HepG2 (cell line): ENCODE results near the gene ZNF285. TPM values are rescaled to one million over a fixed set of nuclear protein-coding genes. Genes with fewer than 3 reads are reported as not detected.

Source experiments
- BORCS8-MEF2B ChIP-seq: sonication (generic); formaldehyde crosslinking; IDR thresholded peaks from 2 replicates; pipeline ENCODE4 v1.8.0; 2022; ENCODE audit warnings: mild to moderate bottlenecking, missing genetic modification reagents
- ELF1 ChIP-seq: sonication (generic); formaldehyde crosslinking; IDR thresholded peaks from 2 replicates; pipeline ENCODE4 v1.4.0; 2020; ENCODE audit warnings: missing genetic modification reagents
- JUN ChIP-seq: sonication (generic); formaldehyde crosslinking; IDR thresholded peaks from 2 replicates; pipeline ENCODE4 v1.4.0; 2020; ENCODE audit warnings: mild to moderate bottlenecking, missing genetic modification reagents
- JUNB ChIP-seq: sonication (generic); formaldehyde crosslinking; IDR thresholded peaks from 2 replicates; pipeline ENCODE4 v1.8.0; 2022; ENCODE audit warnings: missing genetic modification reagents, mild to moderate bottlenecking, borderline replicate concordance
- LCORL ChIP-seq, 2 experiments: fragments of 450-650 bp in 1 of 2; sonication (generic) in 1 of 2; formaldehyde crosslinking in 1 of 2; IDR thresholded peaks; 2 replicates each; pipeline versions ENCODE4 v1.5.0 to v1.6.1; 2017 to 2020; ENCODE audit warnings: antibody characterized with exemption in 1 of 2, missing genetic modification reagents in 1 of 2
- MBD4 ChIP-seq: IDR thresholded peaks from 2 replicates; pipeline ENCODE4 v1.6.1; 2012; ENCODE audit warnings: low read length, inconsistent platforms, borderline replicate concordance
- MYC ChIP-seq: sonication (generic); formaldehyde crosslinking; IDR thresholded peaks from 2 replicates; pipeline ENCODE4 v1.9.0; 2021; ENCODE audit warnings: missing genetic modification reagents, borderline replicate concordance
- PAWR ChIP-seq: sonication (generic); formaldehyde crosslinking; IDR thresholded peaks from 2 replicates; pipeline ENCODE4 v1.4.0; 2020; ENCODE audit warnings: missing genetic modification reagents, mild to moderate bottlenecking, borderline replicate concordance
- POLR2AphosphoS5 ChIP-seq: IDR thresholded peaks from 2 replicates; pipeline ENCODE4 v1.6.1; 2012; ENCODE audit warnings: low read depth, low read length
- PRMT3 ChIP-seq: sonication (generic); formaldehyde crosslinking; IDR thresholded peaks from 2 replicates; pipeline ENCODE4 v1.8.1; 2022; ENCODE audit warnings: low read depth, mild to moderate bottlenecking, moderate library complexity, missing genetic modification reagents, borderline replicate concordance
- TRIM24 ChIP-seq: sonication (generic); formaldehyde crosslinking; IDR thresholded peaks from 2 replicates; pipeline ENCODE4 v1.8.0; 2022; ENCODE audit warnings: mild to moderate bottlenecking, missing genetic modification reagents
- YEATS2 ChIP-seq: sonication (generic); formaldehyde crosslinking; IDR thresholded peaks from 2 replicates; pipeline ENCODE4 v1.4.0; 2020; ENCODE audit warnings: missing genetic modification reagents, borderline replicate concordance
- ZFP36L1 ChIP-seq: sonication (generic); formaldehyde crosslinking; IDR thresholded peaks from 2 replicates; pipeline ENCODE4 v1.8.0; 2022; ENCODE audit warnings: mild to moderate bottlenecking, missing genetic modification reagents, moderate library complexity
- ZNF383 ChIP-seq: sonication (generic); formaldehyde crosslinking; IDR thresholded peaks from 2 replicates; pipeline ENCODE4 v1.4.0; 2020; ENCODE audit warnings: missing genetic modification reagents, mild to moderate bottlenecking, borderline replicate concordance
- ZNF546 ChIP-seq: sonication (generic); formaldehyde crosslinking; conservative IDR thresholded peaks from 2 replicates; pipeline ENCODE4 v1.8.1; 2023; ENCODE audit warnings: mild to moderate bottlenecking, missing genetic modification reagents
- ZNF547 ChIP-seq: sonication (generic); formaldehyde crosslinking; IDR thresholded peaks from 2 replicates; pipeline ENCODE4 v1.5.1; 2020; ENCODE audit warnings: mild to moderate bottlenecking, missing genetic modification reagents
- ZNF549 ChIP-seq: sonication (generic); formaldehyde crosslinking; IDR thresholded peaks from 2 replicates; pipeline ENCODE4 v1.5.0; 2020; ENCODE audit warnings: missing genetic modification reagents
- ZNF558 ChIP-seq: sonication (generic); formaldehyde crosslinking; IDR thresholded peaks from 2 replicates; pipeline ENCODE4 v1.9.0; 2022; ENCODE audit warnings: mild to moderate bottlenecking, missing genetic modification reagents, borderline replicate concordance
- ZSCAN22 ChIP-seq: sonication (generic); formaldehyde crosslinking; IDR thresholded peaks from 2 replicates; pipeline ENCODE4 v1.4.0; 2020; ENCODE audit warnings: mild to moderate bottlenecking, missing genetic modification reagents
- ZZZ3 ChIP-seq: sonication (generic); formaldehyde crosslinking; IDR thresholded peaks from 2 replicates; pipeline ENCODE4 v1.4.0; 2020; ENCODE audit warnings: missing genetic modification reagents, mild to moderate bottlenecking, borderline replicate concordance
- polyA plus RNA-seq, 8 experiments: library from polyadenylated mRNA; depleted of rRNA in 3 of 8; stranded (reverse) in 7 of 8; unstranded in 1 of 8; fragments of >200 nt; fragmentation: Illumina TruSeq in 4 of 8; extraction: Trizol in 4 of 8; gene quantifications; 2 replicates each; pipeline versions ENCODE4 v1.2.1 to v1.2.3, GENCODE V29; 2011 to 2016; ENCODE audit warnings: low read depth in 4 of 8, missing spikeins in 1 of 8, mixed read lengths in 1 of 8; ENCODE audit not compliant: insufficient read depth in 1 of 8
- total RNA-seq, 5 experiments: library from RNA; depleted of rRNA; stranded (reverse); fragments of >200 nt; fragmentation: Illumina TruSeq; extraction: Trizol; gene quantifications; 2 replicates each; pipeline ENCODE4 v1.2.3, GENCODE V29; 2016; ENCODE audit warnings: low read depth in 1 of 5
- TF ChIP-seq, protein P1 (sequence below): sonication (generic); formaldehyde crosslinking; IDR thresholded peaks from 2 replicates; pipeline ENCODE4 v1.5.1; 2020; ENCODE audit warnings: mild to moderate bottlenecking, missing genetic modification reagents, borderline replicate concordance
- TF ChIP-seq, protein P2 (sequence below): IDR thresholded peaks from 2 replicates; pipeline ENCODE4 v1.6.1; 2016; ENCODE audit warnings: mild to moderate bottlenecking, missing biosample characterization, missing genetic modification reagents
- TF ChIP-seq, protein P3 (sequence below): conservative IDR thresholded peaks from 2 replicates; pipeline ENCODE4 v1.6.1; 2018; ENCODE audit warnings: missing genetic modification reagents
- TF ChIP-seq, protein P4 (sequence below): sonication (generic); formaldehyde crosslinking; IDR thresholded peaks from 2 replicates; pipeline ENCODE4 v1.4.0; 2020; ENCODE audit warnings: missing genetic modification reagents
- TF ChIP-seq, protein P5 (sequence below): sonication (generic); formaldehyde crosslinking; IDR thresholded peaks from 2 replicates; pipeline ENCODE4 v1.5.0; 2020; ENCODE audit warnings: mild to moderate bottlenecking, missing genetic modification reagents

The ZNF285 gene
- total and polyA plus RNA-seq, 2 of the 13 experiments (the other 11 are each of a cell fraction or from before 2014, with no cell fraction given), result 0.82 to 1.7 TPM

DNA sequence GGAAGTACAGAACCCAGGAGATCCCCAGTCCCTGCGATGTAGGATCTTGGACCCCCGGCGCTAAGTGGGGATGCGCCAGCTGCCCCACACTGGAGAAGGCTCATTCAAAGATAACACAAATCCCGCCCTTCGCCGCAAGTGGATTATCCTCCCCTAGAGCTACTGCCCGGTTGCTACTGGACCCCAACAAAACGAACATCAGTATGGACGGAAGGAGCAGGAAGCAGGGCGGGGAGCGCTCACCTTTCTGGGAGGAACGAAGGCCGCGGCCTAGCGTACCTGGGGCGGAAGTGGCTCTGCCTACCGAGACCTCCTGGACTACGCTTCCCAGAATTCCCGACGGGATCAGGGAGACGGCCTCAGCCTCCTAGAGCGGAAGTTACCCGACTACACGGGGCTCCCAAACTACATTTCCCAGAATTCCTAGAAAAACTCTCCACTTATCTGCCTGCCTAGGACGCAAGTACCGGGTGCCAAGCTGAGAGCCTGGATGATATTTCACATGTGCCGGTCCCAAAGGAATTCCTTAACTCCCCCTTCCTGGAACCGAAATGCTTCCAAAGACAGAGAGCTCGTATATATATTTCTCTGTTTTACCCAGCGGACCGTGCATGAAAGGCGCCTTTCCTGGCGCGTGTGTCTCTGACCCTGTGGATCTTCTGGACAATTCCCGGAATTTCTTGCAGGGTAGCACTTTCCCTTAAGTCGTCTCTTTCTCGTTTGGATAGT is 44.9 kb downstream of the ZNF285 start, which contains the start of gene ZNF112 (continued):
- TF ChIP-seq, protein P1, sequence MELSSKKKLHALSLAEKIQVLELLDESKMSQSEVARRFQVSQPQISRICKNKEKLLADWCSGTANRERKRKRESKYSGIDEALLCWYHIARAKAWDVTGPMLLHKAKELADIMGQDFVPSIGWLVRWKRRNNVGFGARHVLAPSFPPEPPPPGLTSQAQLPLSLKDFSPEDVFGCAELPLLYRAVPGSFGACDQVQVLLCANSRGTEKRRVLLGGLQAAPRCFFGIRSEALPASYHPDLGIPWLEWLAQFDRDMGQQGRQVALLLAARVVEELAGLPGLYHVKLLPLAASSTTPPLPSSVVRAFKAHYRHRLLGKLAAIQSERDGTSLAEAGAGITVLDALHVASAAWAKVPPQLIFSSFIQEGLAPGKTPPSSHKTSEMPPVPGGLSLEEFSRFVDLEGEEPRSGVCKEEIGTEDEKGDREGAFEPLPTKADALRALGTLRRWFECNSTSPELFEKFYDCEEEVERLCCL, result peak; percentile 63; the same call in 1 of the 2 replicates
- no peak for TF ChIP-seq PAWR (CRISPR knock-in tag)
- no peak for TF ChIP-seq TRIM24
- peak; percentile 78; the same call in 1 of the 2 replicates for TF ChIP-seq ZNF558 (CRISPR knock-in tag)
- TF ChIP-seq YEATS2 (CRISPR knock-in tag), result peak; percentile 82
- TF ChIP-seq POLR2AphosphoS5, result peak; percentile 72
- no peak for TF ChIP-seq PRMT3 (CRISPR knock-in tag)
- peak; percentile 40; the same call in 1 of the 2 replicates for TF ChIP-seq MYC (CRISPR knock-in tag)
- TF ChIP-seq, protein P2, sequence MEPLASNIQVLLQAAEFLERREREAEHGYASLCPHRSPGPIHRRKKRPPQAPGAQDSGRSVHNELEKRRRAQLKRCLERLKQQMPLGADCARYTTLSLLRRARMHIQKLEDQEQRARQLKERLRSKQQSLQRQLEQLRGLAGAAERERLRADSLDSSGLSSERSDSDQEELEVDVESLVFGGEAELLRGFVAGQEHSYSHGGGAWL (CRISPR knock-in tag), result no peak
- TF ChIP-seq BORCS8-MEF2B (CRISPR knock-in tag), result peak; percentile 50; the same call in 1 of the 2 replicates
- TF ChIP-seq ZNF549 (CRISPR knock-in tag), result no peak
- TF ChIP-seq, protein P3, sequence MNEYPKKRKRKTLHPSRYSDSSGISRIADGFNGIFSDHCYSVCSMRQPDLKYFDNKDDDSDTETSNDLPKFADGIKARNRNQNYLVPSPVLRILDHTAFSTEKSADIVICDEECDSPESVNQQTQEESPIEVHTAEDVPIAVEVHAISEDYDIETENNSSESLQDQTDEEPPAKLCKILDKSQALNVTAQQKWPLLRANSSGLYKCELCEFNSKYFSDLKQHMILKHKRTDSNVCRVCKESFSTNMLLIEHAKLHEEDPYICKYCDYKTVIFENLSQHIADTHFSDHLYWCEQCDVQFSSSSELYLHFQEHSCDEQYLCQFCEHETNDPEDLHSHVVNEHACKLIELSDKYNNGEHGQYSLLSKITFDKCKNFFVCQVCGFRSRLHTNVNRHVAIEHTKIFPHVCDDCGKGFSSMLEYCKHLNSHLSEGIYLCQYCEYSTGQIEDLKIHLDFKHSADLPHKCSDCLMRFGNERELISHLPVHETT, result peak; percentile 32; the same call in 1 of the 2 replicates
- TF ChIP-seq LCORL (IDR thresholded peaks at IDR 0.05), result no peak
- TF ChIP-seq LCORL (CRISPR knock-in tag; IDR thresholded peaks at IDR 0.05), result peak; percentile 67
- TF ChIP-seq ZFP36L1 (CRISPR knock-in tag), result no peak
- TF ChIP-seq, protein P4, sequence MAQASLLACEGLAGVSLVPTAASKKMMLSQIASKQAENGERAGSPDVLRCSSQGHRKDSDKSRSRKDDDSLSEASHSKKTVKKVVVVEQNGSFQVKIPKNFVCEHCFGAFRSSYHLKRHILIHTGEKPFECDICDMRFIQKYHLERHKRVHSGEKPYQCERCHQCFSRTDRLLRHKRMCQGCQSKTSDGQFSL, result no peak
- no peak for TF ChIP-seq MBD4
- no peak for TF ChIP-seq ZSCAN22 (CRISPR knock-in tag)
- TF ChIP-seq ELF1 (CRISPR knock-in tag), result peak; percentile 96
- no peak for TF ChIP-seq JUN
- TF ChIP-seq, protein P5, sequence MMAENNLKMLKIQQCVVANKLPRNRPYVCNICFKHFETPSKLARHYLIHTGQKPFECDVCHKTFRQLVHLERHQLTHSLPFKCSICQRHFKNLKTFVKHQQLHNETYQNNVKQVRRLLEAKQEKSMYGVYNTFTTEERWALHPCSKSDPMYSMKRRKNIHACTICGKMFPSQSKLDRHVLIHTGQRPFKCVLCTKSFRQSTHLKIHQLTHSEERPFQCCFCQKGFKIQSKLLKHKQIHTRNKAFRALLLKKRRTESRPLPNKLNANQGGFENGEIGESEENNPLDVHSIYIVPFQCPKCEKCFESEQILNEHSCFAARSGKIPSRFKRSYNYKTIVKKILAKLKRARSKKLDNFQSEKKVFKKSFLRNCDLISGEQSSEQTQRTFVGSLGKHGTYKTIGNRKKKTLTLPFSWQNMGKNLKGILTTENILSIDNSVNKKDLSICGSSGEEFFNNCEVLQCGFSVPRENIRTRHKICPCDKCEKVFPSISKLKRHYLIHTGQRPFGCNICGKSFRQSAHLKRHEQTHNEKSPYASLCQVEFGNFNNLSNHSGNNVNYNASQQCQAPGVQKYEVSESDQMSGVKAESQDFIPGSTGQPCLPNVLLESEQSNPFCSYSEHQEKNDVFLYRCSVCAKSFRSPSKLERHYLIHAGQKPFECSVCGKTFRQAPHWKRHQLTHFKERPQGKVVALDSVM, result peak; percentile 58
- TF ChIP-seq JUNB (CRISPR knock-in tag), result no peak
- TF ChIP-seq ZNF546 (CRISPR knock-in tag), result no peak
- no peak for TF ChIP-seq ZNF383
- no peak for TF ChIP-seq ZNF547
- peak; percentile 71; the same call in 1 of the 2 replicates for TF ChIP-seq ZZZ3 (CRISPR knock-in tag)
